Mammary epithelial cell (primary cell): Measurements from ENCODE around the gene CCL27.

Experiments
- EZH2 ChIP-seq: IDR thresholded peaks from 2 replicates; pipeline ENCODE4 v1.6.1; 2012; ENCODE audit warnings: low read length, inconsistent platforms, borderline replicate concordance
- TF ChIP-seq, protein P1 (sequence below), 2 donors: IDR thresholded peaks in 1 of 2; conservative IDR thresholded peaks in 1 of 2; 2 replicates each; pipeline ENCODE4 v1.5.1; 2011 to 2012; ENCODE audit warnings: inconsistent platforms in 2 of 2, low read length in 2 of 2, mild to moderate bottlenecking in 2 of 2, control low read depth in 1 of 2, low read depth in 1 of 2; ENCODE audit not compliant: insufficient read depth in 1 of 2; ENCODE audit errors: extremely low read depth in 1 of 2

DNA sequence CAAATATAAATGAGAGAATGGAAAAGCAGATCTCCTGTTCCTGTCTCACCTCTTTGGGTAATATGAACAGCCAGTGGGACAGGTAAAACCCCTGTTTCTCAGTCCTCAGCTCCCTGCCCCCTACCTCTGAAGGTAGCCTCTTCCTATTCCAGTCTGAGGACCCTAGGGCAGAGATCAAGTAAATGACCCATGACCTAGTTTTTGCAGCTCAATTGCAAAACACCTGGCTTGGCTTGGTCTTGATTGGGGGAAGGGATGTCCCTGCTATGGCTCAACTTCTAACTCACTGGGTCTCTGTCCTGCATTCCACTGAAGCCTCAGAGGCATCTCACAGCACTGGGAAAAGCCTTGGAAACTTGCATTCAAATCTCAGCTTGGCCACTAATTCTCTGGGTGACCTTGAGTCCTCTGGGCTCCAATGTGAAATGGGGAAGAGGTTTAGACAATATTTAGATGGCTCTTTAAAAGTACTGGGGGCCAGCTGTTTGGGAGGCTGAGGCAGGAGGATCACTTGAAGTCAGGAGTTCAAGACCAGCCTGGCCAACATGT lies 17.6 kb downstream of the CCL27 start:
- TF ChIP-seq, protein P1, sequence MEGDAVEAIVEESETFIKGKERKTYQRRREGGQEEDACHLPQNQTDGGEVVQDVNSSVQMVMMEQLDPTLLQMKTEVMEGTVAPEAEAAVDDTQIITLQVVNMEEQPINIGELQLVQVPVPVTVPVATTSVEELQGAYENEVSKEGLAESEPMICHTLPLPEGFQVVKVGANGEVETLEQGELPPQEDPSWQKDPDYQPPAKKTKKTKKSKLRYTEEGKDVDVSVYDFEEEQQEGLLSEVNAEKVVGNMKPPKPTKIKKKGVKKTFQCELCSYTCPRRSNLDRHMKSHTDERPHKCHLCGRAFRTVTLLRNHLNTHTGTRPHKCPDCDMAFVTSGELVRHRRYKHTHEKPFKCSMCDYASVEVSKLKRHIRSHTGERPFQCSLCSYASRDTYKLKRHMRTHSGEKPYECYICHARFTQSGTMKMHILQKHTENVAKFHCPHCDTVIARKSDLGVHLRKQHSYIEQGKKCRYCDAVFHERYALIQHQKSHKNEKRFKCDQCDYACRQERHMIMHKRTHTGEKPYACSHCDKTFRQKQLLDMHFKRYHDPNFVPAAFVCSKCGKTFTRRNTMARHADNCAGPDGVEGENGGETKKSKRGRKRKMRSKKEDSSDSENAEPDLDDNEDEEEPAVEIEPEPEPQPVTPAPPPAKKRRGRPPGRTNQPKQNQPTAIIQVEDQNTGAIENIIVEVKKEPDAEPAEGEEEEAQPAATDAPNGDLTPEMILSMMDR (conservative IDR thresholded peaks at IDR 0.05 in 1 of 2, IDR thresholded peaks at IDR 0.05 in 1 of 2; ENCODE audit: extremely low read depth in 1 of 2, insufficient read depth in 1 of 2, low read depth in 1 of 2, low read length in 2 of 2): no peak
- no peak for TF ChIP-seq EZH2
